DND-41 (cell line): ENCODE data around the gene MLH1.

ENCODE experiments used
- ATAC-seq: fragments of 200-7000 bp; cut with Tn5 transposase; 3 replicates; pipeline ENCODE4 v1.9.1; 2021; ENCODE audit warnings: low read depth; ENCODE audit not compliant: insufficient read depth
- DNase-seq: peaks from one replicate; pipeline ENCODE4 v3.0.0-alpha.2; 2020
- H2AFZ ChIP-seq: 2 replicates; pipeline ENCODE4 v1.6.0; 2012; ENCODE audit warnings: low read depth, low read length
- H3K27ac ChIP-seq: 2 replicates; pipeline ENCODE4 v1.5.1; 2012; ENCODE audit warnings: low read length, inconsistent platforms
- H3K27me3 ChIP-seq: fragments of 200-600 bp; sonication (generic); 2 replicates; pipeline ENCODE4 v1.6.0; 2012; ENCODE audit warnings: low read length, mild to moderate bottlenecking, inconsistent platforms; ENCODE audit not compliant: insufficient read depth, poor library complexity
- H3K36me3 ChIP-seq: 2 replicates; pipeline ENCODE4 v1.5.1; 2012; ENCODE audit warnings: low read length, inconsistent platforms; ENCODE audit not compliant: insufficient read depth
- H3K4me1 ChIP-seq: 2 replicates; pipeline ENCODE4 v1.5.1; 2012; ENCODE audit warnings: mild to moderate bottlenecking, low read length; ENCODE audit not compliant: insufficient read depth
- H3K4me2 ChIP-seq: 2 replicates; pipeline ENCODE4 v1.6.0; 2012; ENCODE audit warnings: mild to moderate bottlenecking, moderate library complexity, low read length, inconsistent platforms; ENCODE audit not compliant: insufficient read depth
- H3K4me3 ChIP-seq, 2 experiments: fragments of 200-600 bp in 1 of 2; shearing (Covaris generic) in 1 of 2; 2 replicates each; pipeline ENCODE4 v1.5.1; 2012 to 2016; ENCODE audit warnings: inconsistent platforms in 2 of 2, low read length in 2 of 2, mild to moderate bottlenecking in 2 of 2, low read depth in 1 of 2, moderate library complexity in 1 of 2
- H3K79me2 ChIP-seq: 2 replicates; pipeline ENCODE4 v1.6.0; 2012; ENCODE audit warnings: low read length, inconsistent platforms; ENCODE audit not compliant: insufficient read depth
- H3K9ac ChIP-seq: 2 replicates; pipeline ENCODE4 v1.6.0; 2012; ENCODE audit warnings: low read depth, mild to moderate bottlenecking, inconsistent platforms, low read length, moderate library complexity
- H3K9me3 ChIP-seq: 2 replicates; pipeline ENCODE4 v1.5.1; 2012; ENCODE audit warnings: low read length, moderate library complexity, mild to moderate bottlenecking, inconsistent platforms; ENCODE audit not compliant: insufficient read depth, severe bottlenecking
- H4K20me1 ChIP-seq: 2 replicates; pipeline ENCODE4 v1.6.0; 2012; ENCODE audit warnings: low read length; ENCODE audit not compliant: insufficient read depth
- EZH2 ChIP-seq: IDR thresholded peaks from 3 replicates; pipeline ENCODE4 v1.6.1; 2012; ENCODE audit warnings: borderline replicate concordance, low read depth, mild to moderate bottlenecking, moderate library complexity, low read length, inconsistent platforms; ENCODE audit not compliant: severe bottlenecking
- TF ChIP-seq, protein P1 (sequence below): IDR thresholded peaks from 2 replicates; pipeline ENCODE4 v1.5.1; 2012; ENCODE audit warnings: borderline replicate concordance, low read length, moderate library complexity, mild to moderate bottlenecking; ENCODE audit not compliant: poor library complexity, severe bottlenecking; ENCODE audit errors: extremely low read depth

The MLH1 gene

DNA sequence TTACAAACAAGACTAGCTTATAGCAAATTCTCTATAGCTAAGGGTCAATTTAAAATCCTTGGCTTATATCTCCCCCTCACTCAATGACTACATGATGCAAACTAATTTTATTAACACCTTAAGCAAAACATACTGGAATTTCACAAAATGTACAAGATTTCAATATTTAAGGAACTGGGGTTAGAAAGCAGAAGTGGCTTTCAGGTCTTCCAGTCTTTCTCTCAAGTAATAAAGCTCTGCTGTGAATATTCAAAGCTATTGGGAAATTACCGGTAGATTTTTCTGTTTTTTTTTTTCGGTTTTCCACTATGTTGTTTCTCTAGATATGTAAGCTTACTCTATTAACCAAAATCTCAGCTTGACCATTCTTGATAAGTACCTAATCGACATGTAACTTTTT lies 4.3 kb upstream of the MLH1 start:
- peaks cover 35% of the 10 kb centered on the region; the same call in 1 of the 2 replicates for H4K20me1 ChIP-seq
- no peaks in the 10 kb centered on the region for H3K27me3 ChIP-seq
- peak overlapping the region; percentile 90; the same call in 1 of the 2 replicates for H3K9ac ChIP-seq
- peaks cover 60% of the 10 kb centered on the region for H3K79me2 ChIP-seq
- peaks cover 48% of the 10 kb centered on the region for H3K4me1 ChIP-seq
- no peak overlapping the region for H3K27ac ChIP-seq
- H3K4me2 ChIP-seq, result peak overlapping the region; percentile 90
- TF ChIP-seq, protein P1, sequence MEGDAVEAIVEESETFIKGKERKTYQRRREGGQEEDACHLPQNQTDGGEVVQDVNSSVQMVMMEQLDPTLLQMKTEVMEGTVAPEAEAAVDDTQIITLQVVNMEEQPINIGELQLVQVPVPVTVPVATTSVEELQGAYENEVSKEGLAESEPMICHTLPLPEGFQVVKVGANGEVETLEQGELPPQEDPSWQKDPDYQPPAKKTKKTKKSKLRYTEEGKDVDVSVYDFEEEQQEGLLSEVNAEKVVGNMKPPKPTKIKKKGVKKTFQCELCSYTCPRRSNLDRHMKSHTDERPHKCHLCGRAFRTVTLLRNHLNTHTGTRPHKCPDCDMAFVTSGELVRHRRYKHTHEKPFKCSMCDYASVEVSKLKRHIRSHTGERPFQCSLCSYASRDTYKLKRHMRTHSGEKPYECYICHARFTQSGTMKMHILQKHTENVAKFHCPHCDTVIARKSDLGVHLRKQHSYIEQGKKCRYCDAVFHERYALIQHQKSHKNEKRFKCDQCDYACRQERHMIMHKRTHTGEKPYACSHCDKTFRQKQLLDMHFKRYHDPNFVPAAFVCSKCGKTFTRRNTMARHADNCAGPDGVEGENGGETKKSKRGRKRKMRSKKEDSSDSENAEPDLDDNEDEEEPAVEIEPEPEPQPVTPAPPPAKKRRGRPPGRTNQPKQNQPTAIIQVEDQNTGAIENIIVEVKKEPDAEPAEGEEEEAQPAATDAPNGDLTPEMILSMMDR, result no peak
- no peak for TF ChIP-seq EZH2
- no peak overlapping the region for H2AFZ ChIP-seq
- no peak for DNase-seq
- peak overlapping the region in 1 of 2 experiments; percentile 81; a peak in 1 of 4 replicates for H3K4me3 ChIP-seq
- no peak for ATAC-seq
- no peaks in the 10 kb centered on the region for H3K9me3 ChIP-seq
- peaks cover 76% of the 10 kb centered on the region for H3K36me3 ChIP-seq

DNA sequence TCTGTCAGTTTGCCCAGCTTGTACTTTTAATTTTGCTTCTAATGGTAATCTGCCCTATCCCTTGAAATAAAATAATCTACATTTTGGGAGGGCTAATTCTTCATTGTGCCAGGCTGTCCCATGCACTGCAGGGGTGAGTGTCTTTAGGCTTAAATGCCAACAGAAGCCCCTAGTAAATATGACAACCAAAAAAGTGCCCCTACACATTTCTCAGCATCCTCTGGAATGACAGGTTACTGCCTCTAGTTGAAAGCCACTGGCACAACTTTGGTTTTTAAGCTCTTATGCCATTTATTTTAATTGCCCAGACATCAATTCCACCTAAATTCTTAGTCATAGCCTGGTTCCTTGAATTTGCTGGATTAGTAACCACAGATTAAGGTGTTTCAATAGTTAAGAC lies 3.8 kb upstream of the MLH1 start:
- no peak overlapping the region; the same call in 1 of the 2 replicates for H3K27ac ChIP-seq
- no peaks in the 10 kb centered on the region for H3K9me3 ChIP-seq
- no peak for TF ChIP-seq EZH2
- TF ChIP-seq, protein P1, result no peak
- no peak overlapping the region for H2AFZ ChIP-seq
- H3K4me3 ChIP-seq, result peak overlapping the region; percentile 3 to 81; a peak in 2 of 4 replicates
- DNase-seq (no peak), ATAC-seq (no peak)
- H3K9ac ChIP-seq, result peak overlapping the region; percentile 90
- no peaks in the 10 kb centered on the region for H3K27me3 ChIP-seq
- H4K20me1 ChIP-seq, result peaks cover 35% of the 10 kb centered on the region; the same call in 1 of the 2 replicates
- peaks cover 54% of the 10 kb centered on the region for H3K4me1 ChIP-seq
- H3K4me2 ChIP-seq, result peak overlapping the region; percentile 90
- H3K36me3 ChIP-seq, result peaks cover 70% of the 10 kb centered on the region
- peaks cover 65% of the 10 kb centered on the region for H3K79me2 ChIP-seq

DNA sequence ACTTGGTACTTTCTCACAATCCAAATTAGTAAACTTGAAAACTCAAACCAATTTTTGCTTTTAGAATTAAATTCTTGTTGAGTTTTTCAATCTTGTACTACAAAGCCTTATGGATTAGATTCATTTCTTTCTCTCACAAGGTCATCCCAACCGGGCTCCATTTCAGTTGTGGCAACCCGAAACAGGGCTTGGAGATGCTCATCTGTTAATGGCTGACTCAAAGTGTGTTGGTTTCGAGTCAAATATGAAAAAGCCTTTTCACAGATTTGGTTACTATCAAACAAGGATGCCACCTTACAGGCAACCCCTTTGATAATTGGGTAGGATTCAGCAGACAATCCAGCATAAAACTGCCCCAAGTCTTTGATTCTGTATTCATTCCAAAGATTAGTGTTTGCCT lies 2.2 kb upstream of the MLH1 start:
- H3K27ac ChIP-seq, result peak overlapping the region; percentile 95
- H2AFZ ChIP-seq, result no peak overlapping the region
- peaks cover 64% of the 10 kb centered on the region for H3K4me1 ChIP-seq
- DNase-seq (no peak), ATAC-seq (no peak)
- H3K9ac ChIP-seq, result peak overlapping the region; percentile 90
- peak overlapping the region; percentile 90 for H3K4me2 ChIP-seq
- no peaks in the 10 kb centered on the region for H3K9me3 ChIP-seq
- peaks cover 70% of the 10 kb centered on the region for H3K36me3 ChIP-seq
- H3K27me3 ChIP-seq, result no peaks in the 10 kb centered on the region
- H3K4me3 ChIP-seq, result peak overlapping the region; percentile 76 to 81; a peak in 3 of 4 replicates
- H4K20me1 ChIP-seq, result peaks cover 35% of the 10 kb centered on the region; the same call in 1 of the 2 replicates
- TF ChIP-seq, protein P1, result no peak
- TF ChIP-seq EZH2, result no peak
- H3K79me2 ChIP-seq, result peaks cover 78% of the 10 kb centered on the region
